ENCODE measurements around the gene USP32.

USP32 gene

GRCh38 chr17:60292697-60293096, 99.2 kb downstream of the USP32 start:
- TF ChIP-seq CTCF (IDR thresholded peaks at IDR 0.05; ENCODE audit: low read depth, low read length) (no peak), POLR2A (IDR thresholded peaks at IDR 0.05; ENCODE audit: extremely low read depth, insufficient read length) (no peak), MYC (IDR thresholded peaks at IDR 0.05; ENCODE audit: low read depth, low read length) (no peak), MAX (IDR thresholded peaks at IDR 0.05; ENCODE audit: low read depth, low read length) (no peak)
- H3K4me3 ChIP-seq (ENCODE audit: low read depth, low read length): no peak overlapping the region
- DNase-seq (ENCODE audit: low read depth): no peak

- DNase-seq (ENCODE audit: low read depth): no peak
- TF ChIP-seq MAX (IDR thresholded peaks at IDR 0.05; ENCODE audit: low read depth, low read length): no peak
- TF ChIP-seq MYC (IDR thresholded peaks at IDR 0.05; ENCODE audit: low read depth, low read length): no peak
- TF ChIP-seq CTCF (IDR thresholded peaks at IDR 0.05; ENCODE audit: low read depth, low read length): no peak
- no peak for TF ChIP-seq POLR2A (IDR thresholded peaks at IDR 0.05; ENCODE audit: extremely low read depth, insufficient read length)
- no peak overlapping the region for H3K4me3 ChIP-seq (ENCODE audit: low read depth, low read length)
These were observed 107.2 kb downstream of the USP32 start for GRCh38 chr17:60284709-60285108.

- DNase-seq (ENCODE audit: low read depth): no peak
- no peak overlapping the region for H3K4me3 ChIP-seq (ENCODE audit: low read depth, low read length)
- no peak for TF ChIP-seq MYC (IDR thresholded peaks at IDR 0.05; ENCODE audit: low read depth, low read length)
- no peak for TF ChIP-seq CTCF (IDR thresholded peaks at IDR 0.05; ENCODE audit: low read depth, low read length)
- TF ChIP-seq MAX (IDR thresholded peaks at IDR 0.05; ENCODE audit: low read depth, low read length): no peak
- TF ChIP-seq POLR2A (IDR thresholded peaks at IDR 0.05; ENCODE audit: extremely low read depth, insufficient read length): no peak
These were observed 108.1 kb downstream of the USP32 start for GRCh38 chr17:60283816-60284215.

GRCh38 chr17:60280673-60281072, 111.3 kb downstream of the USP32 start:
- H3K4me3 ChIP-seq (ENCODE audit: low read depth, low read length): no peak overlapping the region
- no peak for DNase-seq (ENCODE audit: low read depth)
- no peak for TF ChIP-seq POLR2A (IDR thresholded peaks at IDR 0.05; ENCODE audit: extremely low read depth, insufficient read length)
- no peak for TF ChIP-seq MYC (IDR thresholded peaks at IDR 0.05; ENCODE audit: low read depth, low read length)
- TF ChIP-seq CTCF (IDR thresholded peaks at IDR 0.05; ENCODE audit: low read depth, low read length): no peak
- no peak for TF ChIP-seq MAX (IDR thresholded peaks at IDR 0.05; ENCODE audit: low read depth, low read length)

GRCh38 chr17:60278237-60278636, 113.7 kb downstream of the USP32 start:
- TF ChIP-seq MYC (IDR thresholded peaks at IDR 0.05; ENCODE audit: low read depth, low read length) (no peak), POLR2A (IDR thresholded peaks at IDR 0.05; ENCODE audit: extremely low read depth, insufficient read length) (no peak), CTCF (IDR thresholded peaks at IDR 0.05; ENCODE audit: low read depth, low read length) (no peak), MAX (IDR thresholded peaks at IDR 0.05; ENCODE audit: low read depth, low read length) (no peak)
- no peak for DNase-seq (ENCODE audit: low read depth)
- no peak overlapping the region for H3K4me3 ChIP-seq (ENCODE audit: low read depth, low read length)

GRCh38 chr17:60277258-60277657, 114.7 kb downstream of the USP32 start:
- TF ChIP-seq POLR2A (IDR thresholded peaks at IDR 0.05; ENCODE audit: extremely low read depth, insufficient read length): no peak
- TF ChIP-seq MYC (IDR thresholded peaks at IDR 0.05; ENCODE audit: low read depth, low read length): no peak
- TF ChIP-seq MAX (IDR thresholded peaks at IDR 0.05; ENCODE audit: low read depth, low read length): no peak
- TF ChIP-seq CTCF (IDR thresholded peaks at IDR 0.05; ENCODE audit: low read depth, low read length): no peak
- DNase-seq (ENCODE audit: low read depth): no peak
- no peak overlapping the region for H3K4me3 ChIP-seq (ENCODE audit: low read depth, low read length)
